ENCODE results near the gene FXYD2. TPM values are rescaled to one million over a fixed set of nuclear protein-coding genes. Genes with fewer than 3 reads are reported as not detected.

FXYD2 gene
- total and polyA plus RNA-seq, 7 experiments from 2014 or later = 3.1 to 25.6 (median 5.6) TPM

- DNase-seq = no peak
- Histone ChIP-seq H3K4me1 (ENCODE audit: control insufficient read depth in 2 of 2, insufficient read depth in 2 of 2, low read length in 2 of 2) (no peaks in the 10 kb centered on the region), H3K27ac (ENCODE audit: low read depth, low read length) (no peak overlapping the region), H3K27me3 (ENCODE audit: control insufficient read depth in 2 of 2, insufficient read depth in 2 of 2, low read length in 2 of 2) (no peaks in the 10 kb centered on the region), H3K36me3 (ENCODE audit: control insufficient read depth in 2 of 3, insufficient read depth in 3 of 3, low read length in 3 of 3) (no peaks in the 10 kb centered on the region), H3K9me3 (ENCODE audit: control insufficient read depth in 2 of 3, low read length in 3 of 3) (no peaks in the 10 kb centered on the region), H3K4me3 (ENCODE audit: low read length) (no peak overlapping the region)
- no peaks in the 10 kb centered on the region for H3K36me3 Mint-ChIP-seq
- ChIA-PET POLR2A (no interaction called here), CTCF (interaction anchor here (1.2 kb wide), 1 partner anchor 84 kb away, joined by 3 read pairs; no protein-coding TSS in a partner anchor)
- H3K27me3 Mint-ChIP-seq = peaks cover 0 to 25% (median 2%) of the 10 kb centered on the region in 5 donors
- H3K4me3 Mint-ChIP-seq = no peak overlapping the region
- no peak for ATAC-seq
- H3K27ac Mint-ChIP-seq = no peak overlapping the region
- intact Hi-C loops (cut with micrococcal nuclease) = no loop called here
- peaks cover 0 to 6% (median 0%) of the 10 kb centered on the region in 7 donors for H3K4me1 Mint-ChIP-seq
- peaks cover 0 to 2% (median 0%) of the 10 kb centered on the region in 11 donors for H3K9me3 Mint-ChIP-seq
Observed at GRCh38 chr11:117863383-117863782, 38.8 kb upstream of the FXYD2 start.

- POLR2A ChIA-PET = no interaction called here
- H3K27ac Mint-ChIP-seq = no peak overlapping the region
- no peak for DNase-seq
- peaks cover 0 to 2% (median 0%) of the 10 kb centered on the region in 11 donors for H3K9me3 Mint-ChIP-seq
- Histone ChIP-seq H3K27ac (ENCODE audit: low read depth, low read length) (no peak overlapping the region), H3K9me3 (ENCODE audit: control insufficient read depth in 2 of 3, low read length in 3 of 3) (no peaks in the 10 kb centered on the region), H3K27me3 (ENCODE audit: control insufficient read depth in 2 of 2, insufficient read depth in 2 of 2, low read length in 2 of 2) (no peaks in the 10 kb centered on the region), H3K4me3 (ENCODE audit: low read length) (no peak overlapping the region), H3K36me3 (ENCODE audit: control insufficient read depth in 2 of 3, insufficient read depth in 3 of 3, low read length in 3 of 3) (no peaks in the 10 kb centered on the region), H3K4me1 (ENCODE audit: control insufficient read depth in 2 of 2, insufficient read depth in 2 of 2, low read length in 2 of 2) (no peaks in the 10 kb centered on the region)
- H3K4me3 Mint-ChIP-seq = no peak overlapping the region
- no peak for ATAC-seq
- H3K27me3 Mint-ChIP-seq = peaks cover 0 to 25% (median 0%) of the 10 kb centered on the region in 5 donors
- peaks cover 0 to 6% (median 0%) of the 10 kb centered on the region in 7 donors for H3K4me1 Mint-ChIP-seq
- CTCF ChIA-PET = interaction anchor here (1.2 kb wide), 1 partner anchor 84 kb away, joined by 3 read pairs; no protein-coding TSS in a partner anchor
- intact Hi-C loops (cut with micrococcal nuclease) = no loop called here
- no peaks in the 10 kb centered on the region for H3K36me3 Mint-ChIP-seq
Observed at GRCh38 chr11:117862753-117863152, 38.2 kb upstream of the FXYD2 start.

- ChIA-PET POLR2A (no interaction called here), CTCF (interaction anchor here (1.0 to 1.2 kb wide), 2 partner anchors 17 to 85 kb away, joined by 3 read pairs; no protein-coding TSS in a partner anchor)
- no peak for ATAC-seq
- H3K4me3 Mint-ChIP-seq = no peak overlapping the region
- DNase-seq = no peak
- Histone ChIP-seq H3K4me3 (ENCODE audit: low read length) (no peak overlapping the region), H3K36me3 (ENCODE audit: control insufficient read depth in 2 of 3, insufficient read depth in 3 of 3, low read length in 3 of 3) (no peaks in the 10 kb centered on the region), H3K27ac (ENCODE audit: low read depth, low read length) (no peak overlapping the region), H3K4me1 (ENCODE audit: control insufficient read depth in 2 of 2, insufficient read depth in 2 of 2, low read length in 2 of 2) (no peaks in the 10 kb centered on the region), H3K9me3 (ENCODE audit: control insufficient read depth in 2 of 3, low read length in 3 of 3) (no peaks in the 10 kb centered on the region), H3K27me3 (ENCODE audit: control insufficient read depth in 2 of 2, insufficient read depth in 2 of 2, low read length in 2 of 2) (no peaks in the 10 kb centered on the region)
- no peaks in the 10 kb centered on the region for H3K36me3 Mint-ChIP-seq
- H3K4me1 Mint-ChIP-seq = peaks cover 0 to 6% (median 0%) of the 10 kb centered on the region in 7 donors
- H3K27me3 Mint-ChIP-seq = peaks cover 0 to 20% (median 0%) of the 10 kb centered on the region in 5 donors
- intact Hi-C loops (cut with micrococcal nuclease) = no loop called here
- peaks cover 0 to 2% (median 0%) of the 10 kb centered on the region in 11 donors for H3K9me3 Mint-ChIP-seq
- no peak overlapping the region for H3K27ac Mint-ChIP-seq
Observed at GRCh38 chr11:117862019-117862725, 37.6 kb upstream of the FXYD2 start.

GRCh38 chr11:117861151-117862018 lies 36.8 kb upstream of the FXYD2 start:
- Histone ChIP-seq H3K4me1 (ENCODE audit: control insufficient read depth in 2 of 2, insufficient read depth in 2 of 2, low read length in 2 of 2) (no peaks in the 10 kb centered on the region), H3K4me3 (ENCODE audit: low read length) (no peak overlapping the region), H3K27me3 (ENCODE audit: control insufficient read depth in 2 of 2, insufficient read depth in 2 of 2, low read length in 2 of 2) (no peaks in the 10 kb centered on the region), H3K9me3 (ENCODE audit: control insufficient read depth in 2 of 3, low read length in 3 of 3) (no peaks in the 10 kb centered on the region), H3K36me3 (ENCODE audit: control insufficient read depth in 2 of 3, insufficient read depth in 3 of 3, low read length in 3 of 3) (no peaks in the 10 kb centered on the region), H3K27ac (ENCODE audit: low read depth, low read length) (no peak overlapping the region)
- peaks cover 0 to 22% (median 7%) of the 10 kb centered on the region in 5 donors for H3K27me3 Mint-ChIP-seq
- H3K4me3 Mint-ChIP-seq = no peak overlapping the region
- DNase-seq (no peak), ATAC-seq (no peak)
- H3K27ac Mint-ChIP-seq = no peak overlapping the region
- ChIA-PET POLR2A (interaction anchor here (0.5 kb wide), 1 partner anchor 807 kb away, joined by 3 read pairs; no protein-coding TSS in a partner anchor), CTCF (interaction anchor here (1.0 kb wide), 1 partner anchor 17 kb away, joined by 3 read pairs; no protein-coding TSS in a partner anchor)
- intact Hi-C loops (cut with micrococcal nuclease) = no loop called here
- peaks cover 0 to 2% (median 0%) of the 10 kb centered on the region in 11 donors for H3K9me3 Mint-ChIP-seq
- H3K36me3 Mint-ChIP-seq = no peaks in the 10 kb centered on the region
- H3K4me1 Mint-ChIP-seq = peaks cover 0 to 9% (median 0%) of the 10 kb centered on the region in 7 donors

- ATAC-seq (no peak), DNase-seq (no peak)
- POLR2A ChIA-PET = no interaction called here
- intact Hi-C loops (cut with micrococcal nuclease) = no loop called here
- CTCF ChIA-PET = interaction anchor here (1.2 kb wide), 1 partner anchor 87 kb away, joined by 3 read pairs; no protein-coding TSS in a partner anchor
- no peaks in the 10 kb centered on the region for H3K36me3 Mint-ChIP-seq
- Histone ChIP-seq H3K27ac (ENCODE audit: low read depth, low read length) (no peak overlapping the region), H3K4me1 (ENCODE audit: control insufficient read depth in 2 of 2, insufficient read depth in 2 of 2, low read length in 2 of 2) (no peaks in the 10 kb centered on the region), H3K36me3 (ENCODE audit: control insufficient read depth in 2 of 3, insufficient read depth in 3 of 3, low read length in 3 of 3) (no peaks in the 10 kb centered on the region), H3K9me3 (ENCODE audit: control insufficient read depth in 2 of 3, low read length in 3 of 3) (no peaks in the 10 kb centered on the region), H3K4me3 (ENCODE audit: low read length) (no peak overlapping the region), H3K27me3 (ENCODE audit: control insufficient read depth in 2 of 2, insufficient read depth in 2 of 2, low read length in 2 of 2) (no peaks in the 10 kb centered on the region)
- H3K4me1 Mint-ChIP-seq = peaks cover 0 to 9% (median 0%) of the 10 kb centered on the region in 7 donors
- H3K27me3 Mint-ChIP-seq = peaks cover 0 to 26% (median 7%) of the 10 kb centered on the region in 5 donors
- no peak overlapping the region for H3K4me3 Mint-ChIP-seq
- no peak overlapping the region for H3K27ac Mint-ChIP-seq
- H3K9me3 Mint-ChIP-seq = peaks cover 0 to 2% (median 0%) of the 10 kb centered on the region in 11 donors
Observed at GRCh38 chr11:117860139-117860538, 35.6 kb upstream of the FXYD2 start.

GRCh38 chr11:117859488-117860112 lies 35.1 kb upstream of the FXYD2 start:
- ChIA-PET POLR2A (no interaction called here), CTCF (interaction anchor here (1.2 kb wide), 1 partner anchor 87 kb away, joined by 3 read pairs; no protein-coding TSS in a partner anchor)
- H3K36me3 Mint-ChIP-seq = no peaks in the 10 kb centered on the region
- DNase-seq = no peak
- Histone ChIP-seq H3K27ac (ENCODE audit: low read depth, low read length) (no peak overlapping the region), H3K27me3 (ENCODE audit: control insufficient read depth in 2 of 2, insufficient read depth in 2 of 2, low read length in 2 of 2) (no peaks in the 10 kb centered on the region), H3K36me3 (ENCODE audit: control insufficient read depth in 2 of 3, insufficient read depth in 3 of 3, low read length in 3 of 3) (no peaks in the 10 kb centered on the region), H3K4me1 (ENCODE audit: control insufficient read depth in 2 of 2, insufficient read depth in 2 of 2, low read length in 2 of 2) (no peaks in the 10 kb centered on the region), H3K9me3 (ENCODE audit: control insufficient read depth in 2 of 3, low read length in 3 of 3) (no peaks in the 10 kb centered on the region), H3K4me3 (ENCODE audit: low read length) (no peak overlapping the region)
- no peaks in the 10 kb centered on the region for H3K9me3 Mint-ChIP-seq
- ATAC-seq = no peak
- H3K4me1 Mint-ChIP-seq = peaks cover 0 to 9% (median 0%) of the 10 kb centered on the region in 7 donors
- intact Hi-C loops (cut with micrococcal nuclease) = loop anchor here in 1 of 2 donors (5.0 kb wide), 1 partner anchor 33 kb away; no protein-coding TSS in a partner anchor
- no peak overlapping the region for H3K27ac Mint-ChIP-seq
- H3K4me3 Mint-ChIP-seq = no peak overlapping the region
- peaks cover 0 to 24% (median 7%) of the 10 kb centered on the region in 5 donors for H3K27me3 Mint-ChIP-seq

Measured in naive thymus-derived CD4-positive, alpha-beta T cell (primary cell).